Measurements from ENCODE around the gene MRPL18.
"Not testable (repeated sequence)": the region's sequence is repeated elsewhere in the genome, so short reads cannot be mapped to it uniquely, and the experiment has no call there.

The MRPL18 gene

DNA sequence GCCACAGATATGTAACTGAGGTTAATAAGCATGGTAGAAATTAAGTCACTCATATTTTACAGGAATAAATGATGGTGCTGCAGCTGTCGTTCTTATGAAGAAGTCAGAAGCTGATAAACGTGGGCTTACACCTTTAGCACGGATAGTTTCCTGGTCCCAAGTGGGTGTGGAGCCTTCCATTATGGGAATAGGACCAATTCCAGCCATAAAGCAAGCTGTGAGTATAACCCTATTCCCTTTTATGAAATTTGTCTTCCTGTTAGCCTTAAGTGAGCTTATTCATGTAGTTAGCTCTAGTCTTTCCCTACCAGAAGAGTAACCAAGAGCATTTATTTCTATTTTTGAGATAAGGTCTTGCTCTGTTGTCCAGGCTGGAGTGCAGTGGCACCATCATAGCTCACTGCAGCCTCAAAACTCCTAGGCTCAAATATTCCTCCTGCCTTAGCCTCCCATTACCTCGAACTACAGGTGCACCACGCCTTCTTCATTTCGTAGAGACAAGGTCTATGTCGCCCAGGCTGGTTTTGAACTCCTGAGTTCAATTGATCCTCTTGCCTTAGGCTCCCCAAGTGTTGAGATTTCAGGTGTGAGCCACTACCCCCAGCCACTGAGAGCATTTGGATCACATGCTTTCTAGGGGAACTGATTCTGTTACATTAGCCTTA lies 12.9 kb upstream of the MRPL18 start:
- DNase-seq (ENCODE audit: low spot score): no peak

DNA sequence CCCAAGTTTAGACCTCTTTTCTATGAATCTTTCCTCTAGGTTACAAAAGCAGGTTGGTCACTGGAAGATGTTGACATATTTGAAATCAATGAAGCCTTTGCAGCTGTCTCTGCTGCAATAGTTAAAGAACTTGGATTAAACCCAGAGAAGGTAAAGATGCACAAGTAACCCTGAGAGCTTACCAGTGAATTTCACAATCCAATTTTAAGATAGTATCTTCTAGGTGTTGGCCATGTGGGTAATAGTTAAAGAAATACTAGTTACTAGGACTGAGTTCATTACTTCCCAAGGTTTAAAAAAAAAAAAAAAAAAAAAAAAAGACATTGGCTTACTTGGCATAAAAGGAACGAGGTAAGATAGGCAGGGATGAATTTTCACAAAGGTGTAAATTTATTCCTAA lies 12.1 kb upstream of the MRPL18 start:
- no peak for DNase-seq (ENCODE audit: low spot score)

GRCh38 chr6:159778542-159779103 lies 11.6 kb upstream of the MRPL18 start:
- no peak for DNase-seq (ENCODE audit: low spot score)

- no peak for DNase-seq (ENCODE audit: low spot score)
Observed at GRCh38 chr6:159788276-159788675, 2.0 kb upstream of the MRPL18 start.

GRCh38 chr6:159788753-159789376 lies 1.4 kb upstream of the MRPL18 start:
- no peak for DNase-seq (ENCODE audit: low spot score)

- DNase-seq (ENCODE audit: low spot score): peak; percentile 100
Observed at GRCh38 chr6:159789377-159790148, 704 bp upstream of the MRPL18 start, which contains the start of gene TCP1. TSS of gene TCP1 (minus strand) at chr6:159789602. CDS start at chr6:159789468, 134 bp downstream.

GRCh38 chr6:159790956-159791598 lies 810 bp downstream of the MRPL18 start:
- DNase-seq (ENCODE audit: low spot score): no peak

- DNase-seq (ENCODE audit: low spot score): not testable (repeated sequence)
Observed at GRCh38 chr6:159794976-159795375, 4.7 kb downstream of the MRPL18 start.

GRCh38 chr6:159797554-159797953 lies 7.3 kb downstream of the MRPL18 start:
- no peak for DNase-seq (ENCODE audit: low spot score)

DNA sequence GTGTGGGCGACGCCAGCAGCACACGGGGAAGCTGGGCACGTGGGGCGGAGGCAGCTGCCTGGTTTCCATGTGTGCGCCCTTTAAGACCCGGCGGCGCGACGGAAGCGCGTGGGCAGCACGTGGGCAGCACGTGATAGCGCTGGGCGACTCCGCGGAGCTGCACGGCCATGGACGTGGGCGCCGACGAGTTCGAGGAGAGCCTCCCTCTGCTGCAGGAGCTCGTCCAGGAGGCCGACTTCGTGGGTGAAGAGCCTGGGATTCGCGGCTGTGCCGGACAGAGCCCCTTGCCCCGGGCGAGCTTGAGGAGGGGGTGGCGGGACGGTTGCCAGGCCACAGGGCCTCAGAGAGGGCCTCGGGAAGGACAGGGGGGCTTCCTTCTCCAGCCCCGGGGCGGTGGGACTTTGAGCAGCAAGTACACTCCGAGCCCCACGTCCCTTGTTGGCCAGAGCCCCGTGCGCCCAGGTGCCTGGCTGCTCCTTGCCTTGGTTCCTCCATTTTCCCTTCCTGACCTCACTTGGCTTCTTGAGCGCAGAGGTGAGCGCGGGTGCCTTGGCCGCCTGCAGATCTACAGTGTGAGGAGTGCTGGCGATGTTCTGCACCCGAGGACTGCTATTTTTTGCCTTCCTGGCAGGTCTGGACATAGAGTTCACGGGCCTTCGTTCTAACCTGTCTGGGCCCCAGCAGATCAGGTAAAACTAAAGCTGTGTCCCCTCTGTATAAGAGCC lies 10.0 kb downstream of the MRPL18 start, which contains the start of gene PNLDC1:
Gene PNLDC1 (plus strand): TSS at position 136 of the 725 bp plus-strand sequence. CDS start 32 bp downstream, at position 168.
- DNase-seq (ENCODE audit: low spot score): no peak

DNA sequence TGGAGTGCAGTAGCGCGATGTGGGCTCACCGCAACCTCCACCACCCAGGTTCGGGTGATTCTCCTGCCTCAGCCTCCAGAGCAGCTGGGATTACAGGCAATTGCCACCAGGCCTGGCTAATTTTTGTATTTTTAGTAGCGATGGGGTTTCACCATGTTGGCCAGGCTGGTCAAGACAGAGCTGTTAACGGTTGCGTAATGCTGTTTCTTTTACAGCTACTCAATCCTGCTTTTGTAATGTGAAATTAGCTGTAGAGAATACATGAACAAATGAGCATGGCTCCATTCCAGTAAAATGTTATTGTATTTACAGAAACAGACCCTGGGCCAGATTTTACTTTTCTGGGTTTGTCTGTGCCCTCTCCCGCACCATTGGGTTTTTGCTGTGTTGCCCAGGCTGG lies 11.7 kb downstream of the MRPL18 start:
- no peak for DNase-seq (ENCODE audit: low spot score)

DNA sequence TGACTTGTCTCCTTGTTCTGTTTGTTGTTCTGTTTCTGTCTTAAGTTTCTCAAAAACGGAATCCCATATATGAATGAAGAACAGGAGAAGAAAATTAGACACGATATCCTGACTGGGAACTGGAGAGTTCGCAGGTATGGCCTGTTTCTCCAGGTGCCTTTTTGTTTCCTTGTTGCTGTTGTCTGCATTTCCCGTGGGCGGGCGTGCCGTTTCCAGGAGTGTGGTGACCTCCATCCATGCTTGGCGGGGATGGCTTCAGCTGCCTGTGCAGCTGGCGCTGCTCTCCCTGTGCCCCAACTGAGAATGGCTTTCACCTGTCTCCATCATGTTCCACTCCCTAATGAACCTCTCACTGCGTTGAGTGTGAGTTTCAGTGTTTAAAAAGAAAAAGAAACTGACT lies 14.2 kb downstream of the MRPL18 start:
- DNase-seq (ENCODE audit: low spot score): no peak

DNA sequence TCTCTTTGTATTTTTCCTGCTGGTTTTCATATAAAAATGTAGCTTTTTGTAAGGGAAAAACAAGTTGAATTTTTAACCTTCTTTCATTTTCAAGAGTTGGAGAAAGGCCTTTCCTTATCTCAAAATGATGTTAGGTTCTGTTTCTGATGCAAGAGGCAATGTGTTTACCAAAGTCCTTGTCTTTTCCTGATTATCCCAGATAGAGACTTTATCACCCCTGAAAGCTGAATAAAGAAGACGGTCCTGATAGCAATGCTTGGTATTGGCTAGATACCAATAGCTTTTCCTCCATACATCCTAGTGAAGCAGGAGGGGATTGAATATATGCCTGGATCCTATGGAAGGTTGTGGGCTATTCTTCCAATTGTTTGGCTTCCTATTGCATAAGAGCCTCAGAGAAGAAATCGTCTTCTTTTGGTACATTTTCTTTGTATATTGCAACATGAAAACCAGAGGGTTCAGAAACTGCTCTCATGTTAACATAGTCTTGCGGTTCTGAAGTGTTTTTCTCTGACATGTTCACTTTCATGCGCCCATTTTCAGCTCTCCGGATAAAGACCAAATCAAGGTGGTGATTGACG lies 15.3 kb downstream of the MRPL18 start:
- DNase-seq (ENCODE audit: low spot score): no peak

GRCh38 chr6:159806021-159806458 lies 15.8 kb downstream of the MRPL18 start:
- no peak for DNase-seq (ENCODE audit: low spot score)

GRCh38 chr6:159807150-159807858 lies 17.0 kb downstream of the MRPL18 start:
- no peak for DNase-seq (ENCODE audit: low spot score)

GRCh38 chr6:159808647-159809046 lies 18.4 kb downstream of the MRPL18 start:
- peak; percentile 63 for DNase-seq (ENCODE audit: low spot score)

- no peak for DNase-seq (ENCODE audit: low spot score)
Observed at GRCh38 chr6:159809149-159809548, 18.9 kb downstream of the MRPL18 start.

GRCh38 chr6:159813781-159814180 lies 23.5 kb downstream of the MRPL18 start:
- no peak for DNase-seq (ENCODE audit: low spot score)

- DNase-seq (ENCODE audit: low spot score): no peak
Observed at GRCh38 chr6:159815410-159815809, 25.1 kb downstream of the MRPL18 start.

- DNase-seq (ENCODE audit: low spot score): not testable (repeated sequence)
Observed at GRCh38 chr6:159816775-159817174, 26.5 kb downstream of the MRPL18 start.

Data from putamen (tissue), 1 donor.